ENCODE data around the gene HRH3.

GRCh38 chr20:62258499-62259293 lies 38.6 kb upstream of the HRH3 start:
- TF ChIP-seq POLR2A (IDR thresholded peaks at IDR 0.05) (no peak), CTCF (IDR thresholded peaks at IDR 0.05 in 4 of 5, conservative IDR thresholded peaks at IDR 0.05 in 1 of 5) (no peak)

Data from gastrocnemius medialis (tissue), 4 donors.